ENCODE results near the gene GASK1A.
"Not testable (repeated sequence)": the region's sequence is repeated elsewhere in the genome, so short reads cannot be mapped to it uniquely, and the experiment has no call there.

Gene GASK1A

GRCh38 chr3:43036621-43037423 is 57.7 kb downstream of the GASK1A start:
- DNase-seq (ENCODE audit: insufficient read length, low spot score) (no peak), FAIRE-seq (no peak)
- TF ChIP-seq POLR2A (IDR thresholded peaks at IDR 0.05; ENCODE audit: low read depth, low read length) = no peak

GRCh38 chr3:43038010-43038409 is 58.9 kb downstream of the GASK1A start:
- DNase-seq (ENCODE audit: insufficient read length, low spot score) = no peak
- FAIRE-seq = no peak
- no peak for TF ChIP-seq POLR2A (IDR thresholded peaks at IDR 0.05; ENCODE audit: low read depth, low read length)

- FAIRE-seq = no peak
- TF ChIP-seq POLR2A (IDR thresholded peaks at IDR 0.05; ENCODE audit: low read depth, low read length) = no peak
- DNase-seq (ENCODE audit: insufficient read length, low spot score) = no peak
Observed at GRCh38 chr3:43041517-43041916, 62.4 kb downstream of the GASK1A start.

GRCh38 chr3:43043071-43043766 is 64.1 kb downstream of the GASK1A start:
- no peak for FAIRE-seq
- DNase-seq (ENCODE audit: insufficient read length, low spot score) = no peak
- TF ChIP-seq POLR2A (IDR thresholded peaks at IDR 0.05; ENCODE audit: low read depth, low read length) = no peak

- FAIRE-seq (no peak), DNase-seq (ENCODE audit: insufficient read length, low spot score) (no peak)
- TF ChIP-seq POLR2A (IDR thresholded peaks at IDR 0.05; ENCODE audit: low read depth, low read length) = no peak
Observed at GRCh38 chr3:43043793-43044192, 64.7 kb downstream of the GASK1A start.

GRCh38 chr3:43045079-43045478 is 66.0 kb downstream of the GASK1A start:
- DNase-seq (ENCODE audit: insufficient read length, low spot score); FAIRE-seq: not testable (repeated sequence)

- no peak for TF ChIP-seq POLR2A (IDR thresholded peaks at IDR 0.05; ENCODE audit: low read depth, low read length)
- DNase-seq (ENCODE audit: insufficient read length, low spot score) (no peak), FAIRE-seq (no peak)
Observed at GRCh38 chr3:43046583-43046982, 67.5 kb downstream of the GASK1A start.

GRCh38 chr3:43048470-43048869 is 69.4 kb downstream of the GASK1A start:
- DNase-seq (ENCODE audit: insufficient read length, low spot score) = no peak
- no peak for FAIRE-seq
- TF ChIP-seq POLR2A (IDR thresholded peaks at IDR 0.05; ENCODE audit: low read depth, low read length) = no peak

- FAIRE-seq (no peak), DNase-seq (ENCODE audit: insufficient read length, low spot score) (no peak)
- no peak for TF ChIP-seq POLR2A (IDR thresholded peaks at IDR 0.05; ENCODE audit: low read depth, low read length)
Observed at GRCh38 chr3:43053291-43053690, 74.2 kb downstream of the GASK1A start.

- no peak for DNase-seq (ENCODE audit: insufficient read length, low spot score)
- no peak for TF ChIP-seq POLR2A (IDR thresholded peaks at IDR 0.05; ENCODE audit: low read depth, low read length)
- no peak for FAIRE-seq
Observed at GRCh38 chr3:43054754-43055153, 75.6 kb downstream of the GASK1A start.

- FAIRE-seq = no peak
- DNase-seq (ENCODE audit: insufficient read length, low spot score) = no peak
Observed at GRCh38 chr3:43055393-43055792, 76.3 kb downstream of the GASK1A start.

GRCh38 chr3:43055806-43056770 is 77.0 kb downstream of the GASK1A start:
- TF ChIP-seq POLR2A (IDR thresholded peaks at IDR 0.05; ENCODE audit: low read depth, low read length) = no peak
- FAIRE-seq (no peak), DNase-seq (ENCODE audit: insufficient read length, low spot score) (no peak)

More at GRCh38 chr3:43055393-43055792, 76.3 kb downstream of the GASK1A start:
- no peak for TF ChIP-seq POLR2A (IDR thresholded peaks at IDR 0.05; ENCODE audit: low read depth, low read length)

GRCh38 chr3:43059456-43059855 is 80.3 kb downstream of the GASK1A start:
- FAIRE-seq = no peak
- TF ChIP-seq POLR2A (IDR thresholded peaks at IDR 0.05; ENCODE audit: low read depth, low read length) = no peak
- DNase-seq (ENCODE audit: insufficient read length, low spot score) = no peak

Data from H54 (cell line).